Activated CD8-positive, alpha-beta memory T cell treated with anti-CD3 and anti-CD28 coated beads for 1 hour (primary cell): ENCODE results near the gene CPAMD8.

Source experiments
- DNase-seq, 2 donors: peaks; one replicate each; pipeline ENCODE4 v3.0.0-alpha.2; 2020; ENCODE audit warnings: low read depth in 1 of 2; ENCODE audit errors: extremely low read depth in 1 of 2

CPAMD8 gene

DNA sequence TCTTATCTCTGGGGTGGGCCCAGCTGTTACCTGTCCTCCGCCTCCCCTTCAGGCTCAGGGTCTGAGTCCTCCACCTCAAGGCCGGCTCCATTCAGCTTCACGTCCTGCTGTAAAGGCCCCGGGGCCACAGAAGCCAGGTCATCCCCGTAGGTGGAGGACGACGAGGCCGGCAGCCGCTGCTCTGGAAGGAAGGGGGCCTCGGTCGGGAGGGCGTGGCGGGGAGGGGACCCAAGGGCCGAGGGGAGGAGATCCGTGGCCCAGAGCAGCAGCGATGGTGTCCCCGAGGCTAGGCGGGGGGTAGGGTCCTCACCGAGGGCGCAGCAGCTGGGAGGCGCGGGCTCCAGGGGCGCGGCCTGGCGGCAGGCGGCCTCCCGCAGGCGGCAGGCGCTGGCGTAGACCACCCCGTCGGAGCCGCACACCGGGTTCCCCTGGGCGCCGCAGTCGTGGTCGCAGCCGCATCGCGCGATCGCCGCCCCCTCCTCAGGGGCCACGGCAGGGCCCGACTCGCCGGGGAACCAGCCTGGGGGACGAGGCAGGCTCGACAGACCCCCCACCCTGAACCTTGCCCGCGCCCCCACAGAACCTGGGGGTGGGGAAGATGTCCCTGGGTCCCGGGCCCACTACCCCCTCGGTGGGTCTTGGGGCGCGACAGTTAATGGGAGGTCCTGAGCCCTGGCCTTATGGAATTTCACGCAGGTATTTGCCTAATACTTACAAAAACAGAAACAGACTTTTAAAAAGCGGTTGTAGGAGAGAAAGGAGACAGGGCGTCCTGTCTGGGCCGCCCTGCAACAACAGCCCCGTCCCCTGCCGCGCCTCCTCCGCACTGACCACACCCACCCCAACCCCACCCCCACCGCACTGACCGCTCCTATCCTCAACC, 130.2 kb downstream of the CPAMD8 start:
- no peak for DNase-seq

DNA sequence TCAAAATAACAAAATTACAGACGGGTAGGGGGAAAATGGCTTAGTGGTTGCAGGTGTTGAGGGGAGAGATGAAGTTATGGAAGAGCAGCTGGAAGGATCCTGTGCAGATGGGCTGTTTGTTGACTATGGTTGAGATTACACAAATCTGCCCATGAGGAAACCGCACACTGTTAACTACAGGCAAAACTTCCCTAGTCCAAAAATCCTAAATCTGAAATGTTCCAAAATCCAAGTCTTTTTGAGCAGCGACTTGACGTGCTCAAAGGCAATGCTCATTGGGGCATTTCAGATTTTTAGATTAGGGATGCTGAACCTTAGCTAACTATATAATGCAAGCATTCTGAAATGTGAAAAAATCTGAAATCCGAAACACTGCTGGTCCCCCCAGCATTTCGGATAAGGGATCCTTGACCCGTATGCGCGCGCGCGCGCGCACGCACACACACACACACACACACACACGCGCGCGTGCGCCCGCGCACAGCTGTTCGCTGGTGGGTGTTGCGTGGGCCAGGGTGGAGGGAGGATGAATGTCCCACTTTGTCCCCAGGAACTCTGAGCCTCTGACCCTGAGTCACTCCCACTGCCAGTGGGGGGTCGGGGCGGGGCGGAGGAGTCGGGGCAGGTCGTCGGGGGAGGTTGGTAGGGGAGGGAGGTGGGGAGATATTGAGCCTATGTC, 131.0 kb downstream of the CPAMD8 start:
- no peak for DNase-seq

DNA sequence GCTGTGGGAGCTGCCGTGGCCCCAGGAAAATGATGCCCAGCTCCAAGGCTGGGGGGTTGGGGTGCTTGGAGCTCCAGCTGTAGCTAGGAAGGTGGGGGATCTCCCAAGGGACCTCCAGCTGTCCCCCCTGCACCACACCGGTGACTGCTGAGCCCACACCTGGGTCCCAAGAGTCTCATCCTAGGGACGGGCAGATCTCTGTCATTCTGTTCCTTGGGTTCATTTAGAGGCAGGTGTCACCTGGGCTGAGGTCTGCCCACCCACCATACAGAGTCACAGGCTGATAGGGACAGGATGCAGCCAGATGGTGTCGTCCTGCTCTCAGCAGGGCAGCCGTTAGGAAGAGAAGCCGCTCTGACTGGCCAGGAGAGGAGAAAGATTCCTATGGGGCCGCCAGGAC, 132.5 kb downstream of the CPAMD8 start:
- no peak for DNase-seq

- DNase-seq, result no peak
Measured at GRCh38 chr19:16893686-16893989, 133.0 kb downstream of the CPAMD8 start.

- DNase-seq, result no peak
Measured at GRCh38 chr19:16892868-16893685, 133.5 kb downstream of the CPAMD8 start.

DNA sequence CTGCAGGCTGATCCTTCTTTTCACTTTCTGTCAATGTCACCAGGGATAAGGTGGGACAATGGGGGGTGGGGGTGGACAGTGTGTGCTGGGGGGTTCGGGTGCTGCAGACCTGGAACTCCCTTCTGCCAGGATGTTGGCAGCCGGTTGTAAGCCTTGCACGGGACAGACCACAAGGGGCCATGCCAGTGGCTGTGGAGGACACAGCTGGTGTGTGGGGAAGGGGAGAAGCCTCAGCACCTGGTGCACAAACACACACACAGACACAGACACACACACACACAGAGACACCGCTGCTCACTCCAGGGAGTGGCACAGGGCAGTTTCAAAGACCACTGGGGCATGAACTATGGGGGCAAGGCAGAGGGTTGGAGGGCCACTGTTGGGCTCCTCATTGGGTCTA, 134.2 kb downstream of the CPAMD8 start:
- no peak for DNase-seq

DNA sequence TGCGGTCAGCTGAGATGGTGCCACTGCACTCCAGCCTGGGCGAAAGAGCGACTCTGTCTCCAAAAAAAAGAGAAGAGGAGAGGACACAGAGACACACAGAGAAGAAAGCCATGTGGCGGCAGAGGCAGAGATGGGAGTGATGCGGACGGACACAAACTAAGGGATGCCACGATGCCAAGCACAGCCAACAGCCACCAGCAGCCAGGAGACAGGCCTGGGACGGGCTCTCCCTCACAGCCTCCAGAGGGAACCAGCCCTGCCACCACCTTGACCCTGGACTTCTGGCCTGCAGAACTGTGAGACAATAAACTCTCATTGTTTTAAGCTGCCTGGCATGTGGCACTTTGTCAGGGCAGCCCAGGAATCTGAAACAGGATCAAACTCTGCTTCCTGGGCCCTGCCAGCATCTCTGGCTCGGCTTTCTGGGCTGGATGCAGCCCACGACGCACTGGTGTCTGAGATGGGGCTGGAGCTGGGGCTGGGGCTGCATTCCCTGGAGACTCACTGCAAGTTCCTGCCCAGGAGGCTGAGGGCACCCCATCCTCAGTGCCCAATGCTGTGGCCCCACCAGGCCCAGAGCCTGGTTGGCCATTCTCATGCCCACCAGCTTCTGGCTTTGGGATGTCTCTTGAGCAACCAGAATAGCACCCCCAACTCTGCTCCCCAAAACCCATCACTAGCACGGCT, 134.8 kb downstream of the CPAMD8 start:
- no peak for DNase-seq

DNA sequence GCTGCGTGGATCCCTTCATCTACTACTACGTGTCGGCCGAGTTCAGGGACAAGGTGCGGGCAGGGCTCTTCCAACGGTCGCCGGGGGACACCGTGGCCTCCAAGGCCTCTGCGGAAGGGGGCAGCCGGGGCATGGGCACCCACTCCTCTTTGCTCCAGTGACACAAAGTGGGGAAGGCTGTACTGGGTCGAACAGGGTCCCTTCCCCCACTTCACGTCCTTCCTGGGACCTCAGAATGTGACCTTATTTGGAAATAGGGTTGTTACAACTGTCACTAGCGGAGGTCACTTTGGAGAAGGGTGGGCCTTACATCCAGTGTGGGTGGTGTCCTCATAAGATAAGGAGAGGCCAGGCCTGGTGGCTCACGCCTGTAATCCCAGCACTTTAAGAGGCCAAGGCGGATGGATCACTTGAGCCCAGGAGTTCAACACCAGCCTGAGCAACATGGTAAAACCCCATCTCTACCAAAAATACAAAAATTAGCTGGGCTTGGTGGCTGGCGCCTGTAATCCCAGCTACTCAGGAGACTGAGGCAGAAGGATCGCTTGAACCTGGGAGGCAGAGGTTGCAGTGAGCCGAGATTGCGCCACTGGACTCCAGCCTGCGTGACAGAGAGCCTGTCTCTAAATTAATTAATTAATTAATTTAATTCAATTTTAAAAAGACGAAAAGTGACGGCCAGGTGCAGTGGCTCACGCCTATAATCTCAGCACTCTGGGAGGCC, 136.0 kb downstream of the CPAMD8 start:
- no peak for DNase-seq

DNA sequence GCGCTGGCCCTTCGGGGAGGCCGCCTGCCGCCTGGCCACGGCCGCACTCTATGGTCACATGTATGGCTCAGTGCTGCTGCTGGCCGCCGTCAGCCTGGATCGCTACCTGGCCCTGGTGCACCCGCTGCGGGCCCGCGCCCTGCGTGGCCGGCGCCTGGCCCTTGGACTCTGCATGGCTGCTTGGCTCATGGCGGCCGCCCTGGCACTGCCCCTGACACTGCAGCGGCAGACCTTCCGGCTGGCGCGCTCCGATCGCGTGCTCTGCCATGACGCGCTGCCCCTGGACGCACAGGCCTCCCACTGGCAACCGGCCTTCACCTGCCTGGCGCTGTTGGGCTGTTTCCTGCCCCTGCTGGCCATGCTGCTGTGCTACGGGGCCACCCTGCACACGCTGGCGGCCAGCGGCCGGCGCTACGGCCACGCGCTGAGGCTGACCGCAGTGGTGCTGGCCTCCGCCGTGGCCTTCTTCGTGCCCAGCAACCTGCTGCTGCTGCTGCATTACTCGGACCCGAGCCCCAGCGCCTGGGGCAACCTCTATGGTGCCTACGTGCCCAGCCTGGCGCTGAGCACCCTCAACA, 136.6 kb downstream of the CPAMD8 start:
- no peak for DNase-seq

DNA sequence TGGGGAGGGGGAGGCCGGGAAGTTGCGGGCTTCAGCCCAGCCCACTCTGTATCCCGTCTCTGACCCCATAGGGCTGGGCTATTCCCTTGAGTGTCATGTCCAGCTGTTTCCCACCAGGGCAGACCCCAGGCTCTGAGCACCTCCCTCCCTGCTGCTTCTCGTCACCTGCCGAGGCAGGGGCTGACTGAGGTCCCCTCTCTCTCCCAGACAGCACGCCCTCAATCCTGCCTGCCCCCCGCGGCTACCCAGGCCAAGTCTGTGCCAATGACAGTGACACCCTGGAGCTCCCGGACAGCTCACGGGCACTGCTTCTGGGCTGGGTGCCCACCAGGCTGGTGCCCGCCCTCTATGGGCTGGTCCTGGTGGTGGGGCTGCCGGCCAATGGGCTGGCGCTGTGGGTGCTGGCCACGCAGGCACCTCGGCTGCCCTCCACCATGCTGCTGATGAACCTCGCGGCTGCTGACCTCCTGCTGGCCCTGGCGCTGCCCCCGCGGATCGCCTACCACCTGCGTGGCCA, 137.2 kb downstream of the CPAMD8 start:
- DNase-seq, result no peak

GRCh38 chr19:16888629-16889365, 137.8 kb downstream of the CPAMD8 start, which contains the start of gene F2RL3:
TSS of gene F2RL3 (plus strand) at chr19:16888999. CDS start at chr19:16889190, 191 bp downstream.
- DNase-seq, result no peak

GRCh38 chr19:16887353-16888265, 139.0 kb downstream of the CPAMD8 start:
- DNase-seq, result no peak

GRCh38 chr19:16886305-16886880, 140.2 kb downstream of the CPAMD8 start:
- DNase-seq, result no peak

GRCh38 chr19:16885166-16885565, 141.4 kb downstream of the CPAMD8 start:
- no peak for DNase-seq

- no peak for DNase-seq
Measured at GRCh38 chr19:16883522-16883921, 143.1 kb downstream of the CPAMD8 start.

- DNase-seq, result no peak
Measured at GRCh38 chr19:16882146-16882545, 144.5 kb downstream of the CPAMD8 start.

DNA sequence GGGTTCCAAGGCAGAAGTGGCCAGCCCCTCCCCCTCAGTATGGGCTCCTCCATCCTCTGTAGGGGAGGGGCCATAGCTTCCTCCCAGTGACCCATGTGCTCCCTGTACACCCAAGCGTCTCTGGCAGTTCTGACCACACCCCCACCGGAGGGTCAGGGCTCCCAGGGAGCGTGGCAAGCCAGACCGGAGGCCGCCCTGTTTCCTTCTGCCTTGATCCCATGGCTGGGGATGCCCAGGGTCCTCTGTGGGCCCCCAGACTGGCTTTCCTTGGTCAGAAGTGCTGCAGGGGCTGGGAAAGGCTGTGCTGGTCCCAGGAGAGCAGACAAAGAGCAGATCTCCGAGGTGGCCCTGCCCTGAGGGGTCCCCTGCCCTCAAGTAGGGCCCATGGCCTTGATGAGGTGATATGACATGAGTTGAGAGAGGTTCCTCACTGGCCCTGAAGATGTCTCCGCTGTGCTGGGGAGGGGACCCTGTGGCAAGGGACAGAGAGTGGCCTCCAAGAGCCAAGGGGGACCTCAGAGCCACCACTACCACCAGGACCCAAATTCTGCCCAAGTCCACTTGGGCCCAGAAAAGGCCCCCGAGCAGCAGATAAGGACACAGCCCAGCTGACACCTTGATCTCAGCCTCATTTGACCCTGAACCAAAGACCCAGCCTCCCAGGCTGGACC, 145.6 kb downstream of the CPAMD8 start:
- DNase-seq, result no peak
